ENCODE data around the gene FOXP1. TPM values are rescaled to one million over a fixed set of nuclear protein-coding genes. Genes with fewer than 3 reads are reported as not detected.

FOXP1 gene
- total RNA-seq, 3 donors from 2014 or later, result 61.9 to 267 (median 146) TPM

DNA sequence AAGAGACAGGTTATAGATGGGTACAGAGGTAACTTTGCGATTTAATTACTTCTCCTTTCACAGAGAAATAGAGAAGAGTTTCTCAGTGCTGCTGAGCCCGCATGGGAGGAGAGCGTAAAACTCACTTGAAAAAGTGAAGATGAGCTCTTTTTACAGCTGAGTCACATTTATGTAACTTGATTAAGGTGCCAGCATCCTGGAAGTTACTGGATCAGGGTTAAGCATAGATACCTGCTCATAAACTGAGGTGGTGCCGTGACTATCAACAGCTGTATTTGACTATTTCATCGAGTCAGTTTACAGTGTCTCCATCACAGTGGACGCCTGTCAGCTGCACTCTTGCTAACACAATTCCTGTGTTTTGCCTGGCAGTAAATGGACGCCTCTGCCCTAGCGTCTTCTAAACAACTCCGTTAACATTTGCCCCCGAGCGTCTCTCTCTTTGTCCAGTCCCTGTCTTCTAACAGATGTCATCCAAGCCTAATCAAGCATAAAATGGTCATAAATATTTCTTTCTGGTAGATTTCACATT, 414.6 kb downstream of the FOXP1 start:
- no peaks in the 10 kb centered on the region for H3K9me3 ChIP-seq
- H3K27me3 ChIP-seq, result no peaks in the 10 kb centered on the region
- peak overlapping the region; percentile 38 to 41 for H3K27ac ChIP-seq
- no peaks in the 10 kb centered on the region for H3K36me3 ChIP-seq
- intact Hi-C loops (cut with DNase I; ENCODE audit: low total_unique reads), result no loop called here
- no peak overlapping the region for H3K4me3 ChIP-seq
- TF ChIP-seq CTCF (IDR thresholded peaks at IDR 0.05) (no peak), POLR2A (IDR thresholded peaks at IDR 0.05) (no peak), POLR2AphosphoS5 (IDR thresholded peaks at IDR 0.05) (no peak)
- DNase-seq (ENCODE audit: low spot score in 2 of 2), result no peak
- H3K4me1 ChIP-seq, result no peaks in the 10 kb centered on the region

GRCh38 chr3:71168121-71168721, 415.3 kb downstream of the FOXP1 start:
- Histone ChIP-seq H3K27ac (peak overlapping the region; percentile 38 to 41), H3K4me1 (no peaks in the 10 kb centered on the region), H3K36me3 (no peaks in the 10 kb centered on the region), H3K9me3 (no peaks in the 10 kb centered on the region), H3K27me3 (no peaks in the 10 kb centered on the region), H3K4me3 (no peak overlapping the region)
- intact Hi-C loops (cut with DNase I; ENCODE audit: low total_unique reads), result no loop called here
- no peak for DNase-seq (ENCODE audit: low spot score in 2 of 2)
- TF ChIP-seq POLR2A (IDR thresholded peaks at IDR 0.05) (no peak), POLR2AphosphoS5 (IDR thresholded peaks at IDR 0.05) (no peak)

GRCh38 chr3:71166339-71167240, 416.9 kb downstream of the FOXP1 start:
- no peak for DNase-seq (ENCODE audit: low spot score in 2 of 2)
- no peaks in the 10 kb centered on the region for H3K9me3 ChIP-seq
- no peak overlapping the region for H3K27ac ChIP-seq
- H3K27me3 ChIP-seq, result no peaks in the 10 kb centered on the region
- TF ChIP-seq CTCF (IDR thresholded peaks at IDR 0.05), result no peak
- no peak for TF ChIP-seq POLR2A (IDR thresholded peaks at IDR 0.05)
- TF ChIP-seq POLR2AphosphoS5 (IDR thresholded peaks at IDR 0.05), result no peak
- H3K4me1 ChIP-seq, result no peaks in the 10 kb centered on the region
- H3K4me3 ChIP-seq, result no peak overlapping the region
- intact Hi-C loops (cut with DNase I; ENCODE audit: low total_unique reads), result no loop called here
- no peaks in the 10 kb centered on the region for H3K36me3 ChIP-seq

- DNase-seq (ENCODE audit: low spot score in 2 of 2), result no peak
- intact Hi-C loops (cut with DNase I; ENCODE audit: low total_unique reads), result no loop called here
- no peak for TF ChIP-seq POLR2A (IDR thresholded peaks at IDR 0.05)
- TF ChIP-seq CTCF (IDR thresholded peaks at IDR 0.05), result no peak
- no peak for TF ChIP-seq POLR2AphosphoS5 (IDR thresholded peaks at IDR 0.05)
- H3K27ac ChIP-seq, result no peak overlapping the region
- H3K9me3 ChIP-seq, result no peaks in the 10 kb centered on the region
- no peak overlapping the region for H3K4me3 ChIP-seq
- no peaks in the 10 kb centered on the region for H3K4me1 ChIP-seq
- H3K36me3 ChIP-seq, result no peaks in the 10 kb centered on the region
- no peaks in the 10 kb centered on the region for H3K27me3 ChIP-seq
Measured at GRCh38 chr3:71164881-71165280, 418.6 kb downstream of the FOXP1 start.

- H3K9me3 ChIP-seq, result no peaks in the 10 kb centered on the region
- no peaks in the 10 kb centered on the region for H3K36me3 ChIP-seq
- TF ChIP-seq CTCF (IDR thresholded peaks at IDR 0.05), result no peak
- no peak for TF ChIP-seq POLR2A (IDR thresholded peaks at IDR 0.05)
- TF ChIP-seq POLR2AphosphoS5 (IDR thresholded peaks at IDR 0.05), result no peak
- no peak for DNase-seq (ENCODE audit: low spot score in 2 of 2)
- intact Hi-C loops (cut with DNase I; ENCODE audit: low total_unique reads), result no loop called here
- H3K4me1 ChIP-seq, result no peaks in the 10 kb centered on the region
- H3K27me3 ChIP-seq, result no peaks in the 10 kb centered on the region
- H3K27ac ChIP-seq, result no peak overlapping the region
- H3K4me3 ChIP-seq, result no peak overlapping the region
Measured at GRCh38 chr3:71163198-71163918, 420.2 kb downstream of the FOXP1 start.

Data from breast epithelium (tissue), 4 donors.